Right ventricle myocardium inferior (tissue), 1 donor: ENCODE measurements around the gene SPRED2. TPM values are rescaled to one million over a fixed set of nuclear protein-coding genes. Genes with fewer than 3 reads are reported as not detected.
A peak's percentile ranks its signal among the peaks of the same experiment; 100 is the strongest.

Source experiments
- ATAC-seq: fragments of 200-7000 bp; cut with Tn5 transposase; one replicate; pipeline ENCODE4 v1.9.1; 2020; ENCODE audit warnings: mild to moderate bottlenecking, moderate library complexity
- DNase-seq: peaks from one replicate; pipeline ENCODE4 v3.0.0; 2021; ENCODE audit errors: missing footprints
- intact Hi-C: fragments of 100-400 bp; cut with DNase I; formaldehyde crosslinking; loops from one replicate; pipeline ENCODE4 v1.11.0; 2022
- total RNA-seq: library from RNA; stranded (reverse); fragmentation: NEBNext Ultra II Directional; extraction: Animal tissue kit (Norgen Biotek cat#: 25700); gene quantifications from one replicate; pipeline ENCODE4 v1.2.1, GENCODE V29; 2021
- donor health status: DM: no; HTN: yes; CAD: no; lungs with severe emphysema.

Gene SPRED2
- total RNA-seq, 1 donor from 2014 or later: 14.0 TPM

DNA sequence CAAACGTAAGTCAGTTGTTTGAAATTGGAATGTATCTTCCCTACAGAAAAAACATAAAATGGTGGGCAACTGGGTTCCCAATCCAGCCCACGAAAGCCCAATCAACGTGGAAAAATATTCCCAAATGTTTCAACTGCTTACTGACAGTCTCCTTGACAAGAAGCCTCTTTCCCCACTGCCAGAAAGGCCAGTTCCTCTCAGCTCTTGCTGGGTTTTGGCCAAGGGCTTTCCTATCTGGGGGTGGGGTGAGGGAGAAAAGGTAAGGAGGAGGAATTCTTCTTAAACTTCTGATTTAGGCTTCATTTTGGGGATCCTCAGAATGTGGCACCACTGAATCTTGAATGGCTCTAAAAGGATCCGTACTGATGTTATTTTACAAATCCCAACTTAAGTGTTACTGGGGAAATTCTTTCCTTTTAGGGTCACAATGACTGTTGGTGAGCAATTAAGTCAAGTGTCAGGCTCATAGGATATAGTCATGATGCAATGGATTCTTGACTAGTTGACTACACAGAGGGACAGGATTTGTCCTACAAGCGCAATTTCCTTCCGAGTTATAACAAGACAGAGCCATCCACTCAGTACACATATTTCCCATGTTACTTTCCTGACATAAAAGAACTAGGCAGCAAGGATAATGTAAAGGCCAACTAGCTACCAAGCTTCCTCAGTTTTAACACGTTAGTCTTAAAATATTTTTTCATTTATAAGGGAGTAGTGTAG lies 73.6 kb downstream of the SPRED2 start:
- DNase-seq (no peak), ATAC-seq (no peak)
- intact Hi-C loops: no loop called here

DNA sequence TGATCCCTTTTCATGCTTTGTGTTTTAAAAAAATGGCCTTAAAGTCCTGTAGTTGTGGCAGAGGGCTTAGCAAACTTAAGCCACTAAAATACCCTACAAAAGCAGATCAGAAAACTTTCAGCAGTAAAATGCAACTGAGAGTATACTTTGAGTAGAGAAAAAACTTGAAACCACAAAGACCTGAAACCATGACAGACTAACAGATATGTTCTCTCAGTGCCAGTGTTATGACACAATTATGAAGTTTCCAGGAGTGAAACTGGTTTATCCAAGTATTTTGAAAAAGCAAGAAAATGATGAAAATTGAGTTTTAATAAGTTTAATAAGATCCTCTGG lies 74.5 kb downstream of the SPRED2 start:
- DNase-seq: no peak
- intact Hi-C loops: no loop called here
- no peak for ATAC-seq

DNA sequence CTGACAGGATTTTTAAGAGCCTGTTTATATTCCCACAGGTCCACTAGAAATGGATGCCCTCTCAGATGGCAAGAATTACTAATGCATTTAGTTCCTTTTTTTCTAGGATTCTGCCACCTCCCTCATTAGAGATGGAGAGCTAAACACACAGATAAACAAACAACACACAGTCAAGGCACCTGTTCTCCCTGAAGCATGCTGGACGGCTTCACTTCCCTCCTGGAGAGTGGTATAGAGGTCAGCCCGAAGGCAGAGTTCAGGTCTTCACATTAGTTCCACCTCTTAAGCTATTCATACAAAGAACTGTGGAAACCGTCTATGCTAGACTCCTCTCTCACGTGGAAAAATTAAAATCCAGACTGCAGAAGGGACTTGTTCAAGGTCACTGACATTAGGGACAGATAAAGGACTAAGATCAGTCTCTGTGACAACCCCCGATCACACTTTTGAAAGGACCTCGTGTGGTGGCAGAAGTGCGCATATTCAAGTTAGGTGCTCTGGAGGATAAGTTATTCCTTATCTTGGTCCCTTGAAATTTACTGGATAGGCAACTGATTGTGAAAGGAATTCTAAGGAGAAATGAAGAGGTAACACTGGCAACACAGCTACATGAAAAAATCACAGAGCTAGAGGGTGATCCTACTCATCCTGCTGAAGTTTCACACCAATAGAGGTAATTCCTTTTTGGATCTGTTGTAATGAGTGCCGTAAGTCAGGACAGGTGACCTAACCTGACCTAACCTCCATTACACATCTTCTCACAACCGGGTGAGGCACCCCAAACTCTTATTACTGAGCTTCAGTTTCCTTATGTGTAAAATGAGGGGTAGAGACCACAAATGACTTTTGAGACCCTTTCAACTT lies 75.1 kb downstream of the SPRED2 start:
- ATAC-seq: no peak
- no peak for DNase-seq
- intact Hi-C loops: no loop called here

DNA sequence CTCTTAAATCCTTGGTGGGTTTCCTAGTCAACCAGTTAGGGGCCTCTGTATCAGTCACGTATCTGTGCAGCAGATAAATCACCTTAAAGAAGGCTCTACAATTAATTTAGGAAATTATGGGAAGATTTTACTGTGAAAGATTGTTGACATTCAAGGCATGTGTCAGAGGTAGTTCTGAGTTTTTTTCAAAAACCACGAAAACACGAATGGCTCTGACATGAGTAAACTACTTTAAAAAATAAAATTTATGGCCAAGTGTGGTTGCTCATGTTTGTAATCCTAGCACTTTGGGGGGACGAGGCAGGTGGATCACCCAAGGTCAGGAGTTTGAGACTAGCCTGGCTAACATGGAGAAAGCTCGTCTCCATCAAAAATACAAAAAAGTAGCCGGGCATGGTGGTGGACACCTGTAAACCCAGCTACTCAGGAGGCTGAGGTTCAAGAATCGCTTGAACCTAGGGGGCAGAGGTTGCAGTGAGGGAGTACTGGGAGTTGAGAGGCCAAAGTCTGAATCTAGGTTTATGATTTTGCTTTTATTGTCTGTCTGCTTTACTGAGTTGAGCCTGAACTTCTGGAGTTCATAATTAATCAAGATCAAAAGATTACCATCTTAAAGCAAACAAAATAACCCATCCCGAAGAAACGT lies 77.1 kb downstream of the SPRED2 start:
- no peak for DNase-seq
- intact Hi-C loops: no loop called here
- ATAC-seq: no peak

DNA sequence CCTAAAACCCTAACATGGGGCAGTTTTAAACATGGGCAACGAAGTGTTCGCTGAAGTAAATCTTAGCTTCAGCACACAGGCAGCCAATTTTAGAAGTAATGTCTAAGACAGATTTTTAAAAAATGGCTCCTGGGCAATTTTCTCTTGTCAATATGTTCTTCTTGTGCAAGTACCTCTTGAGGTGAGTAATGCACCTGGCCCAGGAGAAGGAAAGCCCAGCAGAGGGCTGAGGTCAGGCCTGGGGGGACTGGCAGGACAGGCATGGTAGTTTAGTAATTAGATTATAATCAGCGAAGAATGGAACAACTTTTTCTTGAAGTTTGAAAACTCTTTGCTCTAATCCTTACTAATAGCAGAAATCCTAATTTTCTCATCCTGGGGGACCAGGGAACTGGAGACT lies 77.6 kb downstream of the SPRED2 start:
- DNase-seq: no peak
- no peak for ATAC-seq
- intact Hi-C loops: no loop called here

DNA sequence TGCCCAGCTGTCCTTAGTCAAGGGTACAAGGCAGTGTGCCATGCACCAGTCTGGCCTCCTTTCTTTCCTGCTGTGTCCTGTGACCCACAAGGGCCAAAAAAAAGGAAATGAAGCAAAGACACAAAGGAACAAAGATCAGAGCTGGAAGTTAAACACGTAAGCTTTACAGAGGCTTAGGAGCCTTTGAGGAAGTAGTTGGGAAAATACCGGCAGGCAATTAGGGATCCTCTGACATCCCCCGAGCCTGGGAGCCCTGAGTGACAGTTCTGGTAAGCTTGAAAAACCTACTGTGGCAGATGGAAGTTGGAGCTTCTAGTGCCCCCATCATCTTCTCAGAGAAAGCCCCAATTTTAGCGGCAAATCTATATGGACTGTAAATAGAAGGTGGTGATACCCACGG lies 78.5 kb downstream of the SPRED2 start:
- intact Hi-C loops: no loop called here
- DNase-seq (no peak), ATAC-seq (no peak)

DNA sequence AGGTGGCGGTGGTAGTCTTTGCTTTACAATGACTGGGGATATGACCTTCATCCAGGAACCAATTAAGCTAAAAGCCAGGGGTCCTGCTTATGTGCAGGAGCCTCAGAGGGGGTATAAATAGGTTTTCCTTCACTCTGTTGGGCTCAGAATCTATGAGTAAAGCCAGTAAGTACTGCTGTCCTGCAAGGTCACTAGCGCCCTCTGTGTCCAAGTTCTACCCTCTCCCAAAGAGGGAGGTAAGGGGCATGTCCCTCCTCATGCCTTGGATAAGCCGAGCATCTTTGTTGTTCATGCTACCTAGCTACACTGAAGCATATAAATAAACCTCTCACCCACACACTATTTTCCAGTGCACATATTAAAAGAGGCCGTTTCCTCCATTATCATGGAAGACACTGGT lies 79.4 kb downstream of the SPRED2 start:
- DNase-seq (no peak), ATAC-seq (no peak)
- intact Hi-C loops: no loop called here

DNA sequence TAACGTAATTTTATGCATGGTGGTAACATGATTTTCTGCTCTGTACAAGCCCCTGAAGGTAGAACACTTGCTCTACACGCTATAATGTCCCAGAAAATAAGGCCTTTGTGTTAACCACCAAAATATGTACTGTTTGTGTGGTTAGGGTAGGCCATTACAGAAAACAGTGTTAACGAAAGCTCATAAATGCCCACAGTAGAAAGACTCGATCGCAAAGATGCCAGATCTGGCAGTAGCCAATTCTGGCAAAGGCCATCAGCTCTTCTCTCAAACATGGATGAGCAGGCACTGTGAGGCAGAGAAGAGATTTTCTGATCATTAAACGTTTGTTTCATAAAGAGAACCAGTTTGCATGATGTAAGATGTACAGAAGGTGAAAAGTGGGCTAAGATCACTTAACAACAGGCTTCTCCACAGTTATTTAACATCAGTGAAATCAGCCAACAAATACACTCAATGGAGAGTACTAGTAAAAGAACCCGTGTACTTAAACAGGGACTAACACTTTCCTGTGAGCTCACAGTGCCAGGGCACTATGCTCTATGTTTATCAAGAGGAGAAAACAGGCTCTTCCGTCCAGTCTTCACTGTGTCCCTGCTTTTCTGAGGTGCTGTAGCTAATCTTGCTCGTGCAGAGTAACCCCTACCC lies 80.3 kb downstream of the SPRED2 start:
- DNase-seq (no peak), ATAC-seq (no peak)
- intact Hi-C loops: no loop called here

DNA sequence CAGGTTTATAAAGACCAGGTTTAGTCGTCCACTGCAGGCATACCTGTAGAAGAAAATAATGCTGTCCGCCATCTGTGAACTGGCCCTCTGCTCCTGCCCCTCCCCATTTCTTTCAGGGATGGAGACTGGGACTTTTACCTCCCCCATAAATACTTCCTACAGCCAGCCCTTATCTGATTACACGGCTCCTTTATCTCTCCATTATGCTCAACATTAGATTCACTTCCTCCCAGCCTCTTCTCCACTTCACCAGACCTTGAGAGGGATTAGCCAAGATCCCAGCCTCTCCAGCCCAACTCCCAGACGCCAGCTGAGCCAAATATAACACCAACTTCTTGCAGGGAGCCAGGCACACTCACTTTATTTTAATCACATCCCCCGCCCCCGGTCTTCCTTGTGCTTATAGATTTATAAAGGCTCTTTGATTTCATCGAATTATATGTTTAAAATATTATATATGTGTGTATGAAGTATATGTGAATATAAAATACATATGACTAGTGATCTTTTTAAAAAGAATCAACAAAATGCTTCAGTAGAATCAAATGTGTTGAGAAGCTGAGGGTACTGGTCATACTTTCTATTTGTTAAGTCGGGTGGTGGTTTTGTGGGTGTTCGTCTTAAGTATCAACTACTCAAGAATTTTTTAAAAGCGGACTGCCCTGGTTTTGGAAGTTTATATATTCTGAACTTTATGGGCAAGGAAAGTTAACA lies 81.0 kb downstream of the SPRED2 start:
- intact Hi-C loops: no loop called here
- no peak for DNase-seq
- peak; percentile 59 for ATAC-seq

DNA sequence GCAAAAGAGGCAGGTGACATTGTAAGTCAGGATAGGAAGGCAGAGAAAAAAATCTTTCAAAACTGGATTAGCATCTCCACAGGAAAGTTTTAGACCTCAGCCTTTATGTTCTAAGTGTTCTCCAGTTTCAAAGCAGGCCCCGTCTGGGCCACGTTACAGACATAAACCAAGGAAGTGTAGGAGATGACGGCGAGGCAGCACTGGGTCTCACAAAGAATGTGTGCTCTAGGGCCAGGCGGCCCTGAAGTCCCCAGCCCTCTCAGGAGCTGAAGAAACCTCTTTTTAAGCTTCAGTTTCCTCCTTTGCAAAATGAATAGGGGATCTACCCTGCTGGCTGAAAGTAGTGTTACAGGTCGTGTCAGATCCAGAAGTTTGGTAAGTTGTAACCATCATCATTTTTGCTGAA lies 81.7 kb downstream of the SPRED2 start:
- DNase-seq (no peak), ATAC-seq (no peak)
- intact Hi-C loops: no loop called here

DNA sequence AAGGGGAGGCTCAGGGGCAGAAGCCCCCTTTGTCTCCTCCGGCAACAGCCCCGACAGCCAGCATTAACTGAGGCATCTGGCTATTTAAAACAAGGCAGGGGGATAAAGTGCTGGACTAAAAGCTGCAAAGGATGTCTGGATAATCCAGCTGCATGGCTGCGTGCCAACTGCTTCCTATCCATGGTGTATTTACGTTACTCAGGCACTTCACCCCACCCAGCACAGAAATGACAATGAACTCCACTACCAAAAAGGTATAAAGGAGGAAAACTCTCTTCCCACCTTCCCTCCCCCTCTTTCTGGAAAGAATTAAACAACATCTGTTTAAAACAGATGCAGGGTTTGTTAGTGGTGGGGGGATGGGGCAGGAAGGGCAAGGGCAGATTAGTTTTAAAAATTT lies 82.5 kb downstream of the SPRED2 start:
- peak; percentile 82 for DNase-seq
- intact Hi-C loops: loop anchor here (5.0 kb wide), 1 partner anchor 38 kb away; no protein-coding TSS in a partner anchor
- no peak for ATAC-seq

DNA sequence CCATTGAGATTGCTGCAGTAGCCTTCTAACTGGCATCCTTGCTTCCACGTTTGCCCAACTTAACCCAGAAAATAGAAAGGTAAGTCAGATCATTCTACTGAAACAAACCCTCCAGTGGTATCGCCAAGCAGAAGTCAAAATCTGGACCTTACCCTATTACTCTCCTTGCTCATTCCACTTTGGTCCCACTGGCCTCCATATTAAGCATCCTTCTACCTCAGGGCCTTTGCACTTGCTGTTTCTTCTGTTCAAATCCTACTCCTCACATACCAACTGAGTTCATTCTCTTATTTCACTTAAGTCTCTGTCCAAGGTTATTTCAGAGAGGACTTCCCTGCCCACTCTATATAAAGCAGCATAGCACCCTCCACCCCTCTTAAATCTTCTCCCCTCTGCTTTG lies 84.5 kb downstream of the SPRED2 start:
- intact Hi-C loops: loop anchor here (5.0 kb wide), 1 partner anchor 36 kb away; no protein-coding TSS in a partner anchor
- DNase-seq (no peak), ATAC-seq (no peak)

DNA sequence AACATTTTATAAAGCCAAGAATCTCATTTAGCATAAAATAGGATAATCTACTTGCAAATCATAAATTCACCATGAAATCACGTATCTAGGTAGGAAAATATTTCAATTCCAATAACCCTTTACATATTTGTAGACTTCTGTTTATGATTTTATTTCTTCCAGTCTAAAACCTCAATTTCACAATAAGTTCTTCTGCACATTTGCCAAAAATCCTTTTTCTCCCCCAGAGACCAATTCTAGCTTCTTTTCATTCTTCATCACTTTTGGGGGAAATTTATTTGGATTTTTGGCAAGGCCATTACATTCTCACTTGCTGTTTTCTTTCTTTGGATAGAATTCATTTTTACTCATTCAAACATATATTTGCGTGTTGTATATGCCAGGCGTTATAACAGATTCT lies 86.8 kb downstream of the SPRED2 start:
- DNase-seq (no peak), ATAC-seq (no peak)
- intact Hi-C loops: loop anchor here (5.0 kb wide), 1 partner anchor 33 kb away; no protein-coding TSS in a partner anchor

DNA sequence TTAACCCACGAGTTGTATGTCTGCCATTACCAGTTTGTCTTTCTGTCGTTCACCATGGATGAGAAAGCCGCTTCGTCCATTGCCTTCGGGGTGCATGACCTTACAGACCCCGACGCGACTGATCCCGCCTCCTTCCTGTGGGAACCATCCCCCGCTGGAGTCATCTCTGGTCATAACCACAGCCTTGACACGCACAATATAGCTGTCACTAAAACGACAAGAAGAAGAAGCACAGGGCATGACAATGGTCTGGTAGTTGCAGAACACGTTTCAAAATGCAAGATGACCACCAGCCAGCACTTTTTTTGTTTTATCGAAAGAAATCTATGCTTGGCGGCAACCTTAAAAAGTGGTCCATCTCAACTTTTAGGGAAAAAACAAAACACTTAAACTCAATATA lies 87.7 kb downstream of the SPRED2 start:
- DNase-seq: no peak
- intact Hi-C loops: loop anchor here (5.0 kb wide), 1 partner anchor 32 kb away; no protein-coding TSS in a partner anchor
- ATAC-seq: no peak

DNA sequence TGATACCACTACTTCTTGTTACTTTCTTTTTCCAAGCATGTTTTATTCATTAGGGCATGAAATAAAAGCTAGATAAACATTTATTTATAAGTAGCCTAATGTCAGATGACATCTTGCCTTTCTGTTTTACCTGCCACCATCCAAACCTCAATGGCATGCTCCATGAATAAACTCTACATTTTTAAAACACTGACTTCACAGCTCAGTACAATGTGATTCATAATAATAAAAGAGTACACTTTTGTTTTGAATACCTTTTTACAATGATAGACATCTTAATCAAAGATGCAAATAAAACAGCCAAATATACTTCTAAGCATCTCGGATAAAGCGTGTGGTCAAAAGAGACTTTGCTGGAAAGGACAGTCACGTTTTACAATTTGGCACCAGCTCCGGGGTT lies 88.2 kb downstream of the SPRED2 start:
- DNase-seq (no peak), ATAC-seq (no peak)
- intact Hi-C loops: no loop called here

DNA sequence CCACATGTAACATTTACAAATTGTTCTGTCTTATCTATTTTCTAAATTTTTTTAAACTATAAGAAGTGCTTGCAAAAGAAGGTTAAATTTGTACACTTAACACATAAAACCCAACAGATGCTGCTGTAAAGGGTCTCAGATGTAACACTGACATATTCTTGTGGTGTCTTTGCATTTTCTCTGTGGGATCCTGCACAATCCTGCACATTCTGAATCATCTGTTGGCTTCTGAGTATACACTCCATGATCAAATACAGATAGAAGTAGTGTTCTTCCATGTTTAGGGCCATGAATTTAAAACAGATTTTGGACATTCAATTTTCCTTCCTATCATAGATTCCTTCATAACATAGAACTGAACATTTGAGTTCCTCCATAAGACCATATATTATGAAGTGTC lies 89.0 kb downstream of the SPRED2 start:
- no peak for DNase-seq

DNA sequence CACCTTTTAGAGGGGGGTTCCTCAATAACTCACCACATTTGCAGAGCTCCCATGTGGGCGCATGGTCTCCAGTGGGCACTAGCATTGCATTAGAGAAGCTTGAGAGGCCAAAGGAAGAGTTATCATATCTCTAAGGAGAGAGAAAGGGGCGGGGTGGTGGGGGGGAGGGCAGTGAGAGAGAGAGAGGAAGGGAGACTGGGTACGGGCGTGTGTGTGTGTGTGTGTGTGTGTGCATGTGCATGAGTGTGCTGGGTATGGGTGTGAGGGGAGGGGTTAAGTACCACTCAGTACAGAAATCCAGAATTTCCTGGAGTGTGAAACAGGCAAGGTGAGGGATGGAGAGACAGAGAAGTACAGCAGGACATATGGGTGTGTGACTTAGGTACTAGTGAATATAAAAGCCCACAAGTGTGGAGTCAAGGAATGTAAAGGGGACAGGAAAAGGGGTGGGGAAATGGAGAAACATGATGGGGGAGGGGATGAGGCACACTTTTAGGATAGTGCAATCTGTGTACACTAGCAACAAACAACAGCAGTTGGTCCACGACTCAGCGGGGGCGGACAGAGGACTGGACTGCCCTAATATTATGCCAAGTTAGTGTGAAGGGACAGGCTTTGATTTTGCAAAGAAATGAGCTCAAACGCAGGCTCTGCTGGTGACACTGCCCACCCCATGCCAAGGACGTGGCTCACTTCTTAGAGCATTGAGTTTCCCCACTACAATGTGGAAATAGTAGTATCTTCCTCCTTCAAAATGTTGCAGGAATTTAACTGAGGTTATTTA lies 91.3 kb downstream of the SPRED2 start:
- intact Hi-C loops: no loop called here
- ATAC-seq: no peak
- DNase-seq: no peak

More for the DNA sequence above, 89.0 kb downstream of the SPRED2 start:
- intact Hi-C loops: no loop called here
- ATAC-seq: no peak

DNA sequence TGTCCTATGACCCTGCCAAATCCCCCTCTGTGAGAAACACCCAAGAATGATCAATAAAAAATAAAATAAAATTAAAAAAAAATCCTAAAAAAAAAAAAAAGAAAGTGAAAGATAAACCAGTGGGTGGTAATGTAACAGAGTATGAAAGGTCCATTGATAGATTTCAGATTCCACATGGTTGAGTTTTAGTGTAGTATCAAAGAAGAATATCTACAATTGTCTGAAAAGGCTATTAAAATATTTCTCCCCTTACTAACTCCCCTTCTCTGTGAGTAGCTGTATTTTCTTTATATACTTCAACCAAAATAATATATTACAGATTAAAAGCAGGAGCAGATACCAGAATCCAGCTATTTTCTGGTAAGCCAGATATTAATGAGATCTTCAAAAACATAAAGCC lies 92.8 kb downstream of the SPRED2 start:
- ATAC-seq (no peak), DNase-seq (no peak)
- intact Hi-C loops: no loop called here
